HEK293 (cell line): Measurements from ENCODE around the gene PPOX.

Experiments
- CTCF ChIA-PET: fragments of 350-600 bp; formaldehyde crosslinking; extraction: SDS; loops from one replicate; lab custom pipeline; 2021; ENCODE audit warnings: antibody characterized with exemption; lab: Yijun Ruan, JAX
- POLR2A ChIA-PET: fragments of 300-600 bp; formaldehyde crosslinking; extraction: SDS; loops from one replicate; lab custom pipeline; 2020; ENCODE audit warnings: antibody characterized with exemption, inconsistent platforms; lab: Yijun Ruan, JAX
- H3K27ac ChIP-seq: fragments of 200-500 bp; sonication (Bioruptor generic); 2 replicates; pipeline ENCODE4 v1.5.1; 2014; ENCODE audit warnings: low read depth, low read length, control low read depth, inconsistent platforms; ENCODE audit errors: extremely low read depth
- H3K36me3 ChIP-seq, 2 experiments: fragments of 200-500 bp in 1 of 2; sonication (Bioruptor generic) in 1 of 2; 1 replicate in 1 of 2; 2 replicates in 1 of 2; pipeline ENCODE4 v1.5.1; 2014 to 2017; ENCODE audit warnings: inconsistent platforms in 2 of 2, low read length in 2 of 2; ENCODE audit not compliant: control insufficient read depth in 2 of 2, insufficient read depth in 1 of 2
- H3K4me1 ChIP-seq: fragments of 200-500 bp; sonication (Bioruptor generic); 2 replicates; pipeline ENCODE4 v1.5.1; 2014; ENCODE audit warnings: mild to moderate bottlenecking, low read length, inconsistent platforms; ENCODE audit not compliant: control insufficient read depth, insufficient read depth
- H3K4me3 ChIP-seq: 2 replicates; pipeline ENCODE4 v1.5.1; 2011; ENCODE audit warnings: low read depth, mild to moderate bottlenecking, control low read depth, low read length, moderate library complexity
- H3K9me3 ChIP-seq: fragments of 200-500 bp; sonication (Bioruptor generic); 2 replicates; pipeline ENCODE4 v1.5.1; 2014; ENCODE audit warnings: low read depth, low read length, inconsistent platforms; ENCODE audit not compliant: control insufficient read depth, insufficient read depth
- HOXC10 ChIP-seq: sonication (generic); formaldehyde crosslinking; IDR thresholded peaks from 2 replicates; pipeline ENCODE4 v1.8.1; 2023; ENCODE audit warnings: mild to moderate bottlenecking, missing genetic modification reagents
- MZF1 ChIP-seq: fragments of 450-650 bp; formaldehyde crosslinking; IDR thresholded peaks from 2 replicates; pipeline ENCODE4 v1.5.1; 2017; ENCODE audit warnings: missing biosample characterization, missing genetic modification characterization, borderline replicate concordance
- RBAK ChIP-seq: fragments of 450-650 bp; formaldehyde crosslinking; IDR thresholded peaks from 2 replicates; pipeline ENCODE4 v1.5.1; 2016; ENCODE audit warnings: missing biosample characterization, missing genetic modification characterization
- ZBTB21 ChIP-seq: fragments of 450-650 bp; formaldehyde crosslinking; IDR thresholded peaks from 2 replicates; pipeline ENCODE4 v1.5.1; 2017; ENCODE audit warnings: missing biosample characterization, missing genetic modification characterization
- ZBTB7A ChIP-seq: fragments of 450-650 bp; formaldehyde crosslinking; IDR thresholded peaks from 2 replicates; pipeline ENCODE4 v1.5.1; 2016; ENCODE audit warnings: low read depth, missing biosample characterization, missing genetic modification characterization
- ZFHX2 ChIP-seq: fragments of 450-650 bp; formaldehyde crosslinking; conservative IDR thresholded peaks from 2 replicates; pipeline ENCODE4 v1.5.1; 2016; ENCODE audit warnings: missing biosample characterization, missing genetic modification characterization
- ZFP41 ChIP-seq: fragments of 450-650 bp; formaldehyde crosslinking; IDR thresholded peaks from 2 replicates; pipeline ENCODE4 v1.5.1; 2016; ENCODE audit warnings: missing biosample characterization, missing genetic modification characterization, borderline replicate concordance
- ZNF175 ChIP-seq: fragments of 450-650 bp; formaldehyde crosslinking; IDR thresholded peaks from 2 replicates; pipeline ENCODE4 v1.5.1; 2016; ENCODE audit warnings: missing biosample characterization, missing genetic modification characterization
- ZNF2 ChIP-seq: fragments of 450-650 bp; formaldehyde crosslinking; IDR thresholded peaks from 2 replicates; pipeline ENCODE4 v1.5.1; 2016; ENCODE audit warnings: missing biosample characterization, missing genetic modification characterization
- ZNF221 ChIP-seq: fragments of 450-650 bp; formaldehyde crosslinking; IDR thresholded peaks from 2 replicates; pipeline ENCODE4 v1.5.1; 2017; ENCODE audit warnings: missing biosample characterization, missing genetic modification characterization, borderline replicate concordance
- ZNF24 ChIP-seq: fragments of 450-650 bp; formaldehyde crosslinking; IDR thresholded peaks from 2 replicates; pipeline ENCODE4 v1.5.1; 2016; ENCODE audit warnings: missing biosample characterization, missing genetic modification characterization
- ZNF335 ChIP-seq: fragments of 450-650 bp; formaldehyde crosslinking; conservative IDR thresholded peaks from 2 replicates; pipeline ENCODE4 v1.5.1; 2016; ENCODE audit warnings: missing biosample characterization, missing genetic modification characterization
- ZNF350 ChIP-seq: fragments of 450-650 bp; formaldehyde crosslinking; IDR thresholded peaks from 2 replicates; pipeline ENCODE4 v1.5.0; 2017; ENCODE audit warnings: missing biosample characterization, mild to moderate bottlenecking, missing genetic modification characterization
- ZNF404 ChIP-seq: fragments of 450-650 bp; formaldehyde crosslinking; IDR thresholded peaks from 2 replicates; pipeline ENCODE4 v1.5.1; 2017; ENCODE audit warnings: missing biosample characterization, missing genetic modification characterization
- ZNF423 ChIP-seq: fragments of 450-650 bp; formaldehyde crosslinking; IDR thresholded peaks from 2 replicates; pipeline ENCODE4 v1.5.1; 2016; ENCODE audit warnings: missing biosample characterization, missing genetic modification characterization
- ZNF529 ChIP-seq: fragments of 450-650 bp; formaldehyde crosslinking; IDR thresholded peaks from 2 replicates; pipeline ENCODE4 v1.5.1; 2017; ENCODE audit warnings: missing genetic modification characterization, missing biosample characterization; ENCODE audit not compliant: insufficient replicate concordance
- ZNF654 ChIP-seq: fragments of 450-650 bp; formaldehyde crosslinking; IDR thresholded peaks from 2 replicates; pipeline ENCODE4 v1.5.1; 2016; ENCODE audit warnings: low read depth, missing biosample characterization, missing genetic modification characterization
- ZNF660 ChIP-seq: fragments of 450-650 bp; IDR thresholded peaks from 2 replicates; pipeline ENCODE4 v1.5.1; 2018; ENCODE audit warnings: missing biosample characterization, mild to moderate bottlenecking, missing genetic modification characterization
- ZNF707 ChIP-seq: fragments of 450-650 bp; formaldehyde crosslinking; IDR thresholded peaks from 2 replicates; pipeline ENCODE4 v1.5.1; 2016; ENCODE audit warnings: missing biosample characterization, missing genetic modification characterization
- ZSCAN16 ChIP-seq: fragments of 450-650 bp; formaldehyde crosslinking; IDR thresholded peaks from 2 replicates; pipeline ENCODE4 v1.5.1; 2016; ENCODE audit warnings: missing biosample characterization, missing genetic modification characterization
- ZXDB ChIP-seq: fragments of 450-650 bp; formaldehyde crosslinking; IDR thresholded peaks from 2 replicates; pipeline ENCODE4 v1.5.1; 2016; ENCODE audit warnings: missing biosample characterization, missing genetic modification characterization
- TF ChIP-seq, protein P1 (sequence below): fragments of 450-650 bp; formaldehyde crosslinking; conservative IDR thresholded peaks from 2 replicates; pipeline ENCODE4 v1.5.1; 2016; ENCODE audit warnings: low read depth, missing biosample characterization, missing genetic modification characterization
- TF ChIP-seq, protein P2 (sequence below): fragments of 450-650 bp; formaldehyde crosslinking; conservative IDR thresholded peaks from 2 replicates; pipeline ENCODE4 v1.5.1; 2016; ENCODE audit warnings: low read depth, missing biosample characterization, missing genetic modification characterization
- TF ChIP-seq, protein P3 (sequence below): fragments of 450-650 bp; formaldehyde crosslinking; IDR thresholded peaks from 2 replicates; pipeline ENCODE4 v1.5.1; 2016; ENCODE audit warnings: missing biosample characterization, missing genetic modification characterization
- TF ChIP-seq, protein P4 (sequence below): fragments of 450-650 bp; formaldehyde crosslinking; optimal IDR thresholded peaks from 2 replicates; pipeline ENCODE3; 2016; ENCODE audit warnings: missing biosample characterization, mild to moderate bottlenecking, missing genetic modification characterization

Gene PPOX

DNA sequence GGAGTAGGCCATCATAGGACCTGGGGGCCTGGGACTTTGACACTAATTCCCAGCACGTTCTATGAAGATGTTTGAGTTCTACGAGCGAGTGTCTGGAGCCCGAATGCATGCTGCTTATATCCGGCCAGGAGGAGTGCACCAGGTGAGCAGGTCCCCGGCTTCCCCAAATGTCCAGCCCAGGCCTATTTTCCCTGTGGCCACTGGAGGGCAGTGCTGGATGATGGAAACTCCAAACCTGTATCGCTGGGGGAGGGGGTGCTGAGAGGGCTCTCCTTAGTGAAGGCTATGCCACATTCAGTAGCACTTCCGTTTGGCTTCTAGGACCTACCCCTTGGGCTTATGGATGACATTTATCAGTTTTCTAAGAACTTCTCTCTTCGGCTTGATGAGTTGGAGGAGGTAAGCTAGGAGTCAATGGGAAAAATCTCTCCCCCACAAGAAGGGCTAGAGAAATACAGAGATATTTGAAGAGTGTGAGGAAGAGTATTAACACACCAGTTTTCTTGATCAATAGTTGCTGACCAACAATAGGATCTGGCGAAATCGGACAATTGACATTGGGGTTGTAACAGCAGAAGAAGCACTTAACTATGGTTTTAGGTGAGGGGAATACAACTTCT is 43.7 kb downstream of the PPOX start:
- Histone ChIP-seq H3K27ac (no peak overlapping the region), H3K9me3 (no peaks in the 10 kb centered on the region), H3K4me3 (no peak overlapping the region), H3K36me3 (peaks cover 48 to 90% of the 10 kb centered on the region in 2 experiments), H3K4me1 (no peaks in the 10 kb centered on the region)
- CTCF ChIA-PET, result interaction anchor here (0.6 to 6.8 kb wide), 16 partner anchors 7 to 987 kb away, joined by 3 to 82 read pairs (median 6); partner anchors contain the start of genes APOA2 and TOMM40L
- POLR2A ChIA-PET, result no interaction called here
- no peak for TF ChIP-seq ZBTB7A (tag by site-specific recombination)
- TF ChIP-seq, protein P1, sequence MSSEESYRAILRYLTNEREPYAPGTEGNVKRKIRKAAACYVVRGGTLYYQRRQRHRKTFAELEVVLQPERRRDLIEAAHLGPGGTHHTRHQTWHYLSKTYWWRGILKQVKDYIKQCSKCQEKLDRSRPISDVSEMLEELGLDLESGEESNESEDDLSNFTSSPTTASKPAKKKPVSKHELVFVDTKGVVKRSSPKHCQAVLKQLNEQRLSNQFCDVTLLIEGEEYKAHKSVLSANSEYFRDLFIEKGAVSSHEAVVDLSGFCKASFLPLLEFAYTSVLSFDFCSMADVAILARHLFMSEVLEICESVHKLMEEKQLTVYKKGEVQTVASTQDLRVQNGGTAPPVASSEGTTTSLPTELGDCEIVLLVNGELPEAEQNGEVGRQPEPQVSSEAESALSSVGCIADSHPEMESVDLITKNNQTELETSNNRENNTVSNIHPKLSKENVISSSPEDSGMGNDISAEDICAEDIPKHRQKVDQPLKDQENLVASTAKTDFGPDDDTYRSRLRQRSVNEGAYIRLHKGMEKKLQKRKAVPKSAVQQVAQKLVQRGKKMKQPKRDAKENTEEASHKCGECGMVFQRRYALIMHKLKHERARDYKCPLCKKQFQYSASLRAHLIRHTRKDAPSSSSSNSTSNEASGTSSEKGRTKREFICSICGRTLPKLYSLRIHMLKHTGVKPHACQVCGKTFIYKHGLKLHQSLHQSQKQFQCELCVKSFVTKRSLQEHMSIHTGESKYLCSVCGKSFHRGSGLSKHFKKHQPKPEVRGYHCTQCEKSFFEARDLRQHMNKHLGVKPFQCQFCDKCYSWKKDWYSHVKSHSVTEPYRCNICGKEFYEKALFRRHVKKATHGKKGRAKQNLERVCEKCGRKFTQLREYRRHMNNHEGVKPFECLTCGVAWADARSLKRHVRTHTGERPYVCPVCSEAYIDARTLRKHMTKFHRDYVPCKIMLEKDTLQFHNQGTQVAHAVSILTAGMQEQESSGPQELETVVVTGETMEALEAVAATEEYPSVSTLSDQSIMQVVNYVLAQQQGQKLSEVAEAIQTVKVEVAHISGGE, result peak; percentile 90
- TF ChIP-seq, protein P2, sequence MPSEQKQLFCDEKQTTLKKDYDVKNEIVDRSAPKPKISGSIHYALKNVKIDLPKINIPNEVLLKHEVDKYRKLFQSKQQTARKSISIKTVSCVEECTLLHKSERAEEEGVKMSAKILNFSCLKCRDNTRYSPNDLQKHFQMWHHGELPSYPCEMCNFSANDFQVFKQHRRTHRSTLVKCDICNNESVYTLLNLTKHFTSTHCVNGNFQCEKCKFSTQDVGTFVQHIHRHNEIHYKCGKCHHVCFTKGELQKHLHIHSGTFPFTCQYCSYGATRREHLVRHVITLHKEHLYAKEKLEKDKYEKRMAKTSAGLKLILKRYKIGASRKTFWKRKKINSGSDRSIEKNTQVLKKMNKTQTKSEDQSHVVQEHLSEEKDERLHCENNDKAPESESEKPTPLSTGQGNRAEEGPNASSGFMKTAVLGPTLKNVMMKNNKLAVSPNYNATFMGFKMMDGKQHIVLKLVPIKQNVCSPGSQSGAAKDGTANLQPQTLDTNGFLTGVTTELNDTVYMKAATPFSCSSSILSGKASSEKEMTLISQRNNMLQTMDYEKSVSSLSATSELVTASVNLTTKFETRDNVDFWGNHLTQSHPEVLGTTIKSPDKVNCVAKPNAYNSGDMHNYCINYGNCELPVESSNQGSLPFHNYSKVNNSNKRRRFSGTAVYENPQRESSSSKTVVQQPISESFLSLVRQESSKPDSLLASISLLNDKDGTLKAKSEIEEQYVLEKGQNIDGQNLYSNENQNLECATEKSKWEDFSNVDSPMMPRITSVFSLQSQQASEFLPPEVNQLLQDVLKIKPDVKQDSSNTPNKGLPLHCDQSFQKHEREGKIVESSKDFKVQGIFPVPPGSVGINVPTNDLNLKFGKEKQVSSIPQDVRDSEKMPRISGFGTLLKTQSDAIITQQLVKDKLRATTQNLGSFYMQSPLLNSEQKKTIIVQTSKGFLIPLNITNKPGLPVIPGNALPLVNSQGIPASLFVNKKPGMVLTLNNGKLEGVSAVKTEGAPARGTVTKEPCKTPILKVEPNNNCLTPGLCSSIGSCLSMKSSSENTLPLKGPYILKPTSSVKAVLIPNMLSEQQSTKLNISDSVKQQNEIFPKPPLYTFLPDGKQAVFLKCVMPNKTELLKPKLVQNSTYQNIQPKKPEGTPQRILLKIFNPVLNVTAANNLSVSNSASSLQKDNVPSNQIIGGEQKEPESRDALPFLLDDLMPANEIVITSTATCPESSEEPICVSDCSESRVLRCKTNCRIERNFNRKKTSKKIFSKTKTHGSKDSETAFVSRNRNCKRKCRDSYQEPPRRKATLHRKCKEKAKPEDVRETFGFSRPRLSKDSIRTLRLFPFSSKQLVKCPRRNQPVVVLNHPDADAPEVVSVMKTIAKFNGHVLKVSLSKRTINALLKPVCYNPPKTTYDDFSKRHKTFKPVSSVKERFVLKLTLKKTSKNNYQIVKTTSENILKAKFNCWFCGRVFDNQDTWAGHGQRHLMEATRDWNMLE (tag by site-specific recombination), result no peak
- TF ChIP-seq ZBTB21 (tag by site-specific recombination), result no peak
- no peak for TF ChIP-seq ZNF350
- no peak for TF ChIP-seq ZNF175 (tag by site-specific recombination)
- no peak for TF ChIP-seq RBAK
- TF ChIP-seq, protein P3, sequence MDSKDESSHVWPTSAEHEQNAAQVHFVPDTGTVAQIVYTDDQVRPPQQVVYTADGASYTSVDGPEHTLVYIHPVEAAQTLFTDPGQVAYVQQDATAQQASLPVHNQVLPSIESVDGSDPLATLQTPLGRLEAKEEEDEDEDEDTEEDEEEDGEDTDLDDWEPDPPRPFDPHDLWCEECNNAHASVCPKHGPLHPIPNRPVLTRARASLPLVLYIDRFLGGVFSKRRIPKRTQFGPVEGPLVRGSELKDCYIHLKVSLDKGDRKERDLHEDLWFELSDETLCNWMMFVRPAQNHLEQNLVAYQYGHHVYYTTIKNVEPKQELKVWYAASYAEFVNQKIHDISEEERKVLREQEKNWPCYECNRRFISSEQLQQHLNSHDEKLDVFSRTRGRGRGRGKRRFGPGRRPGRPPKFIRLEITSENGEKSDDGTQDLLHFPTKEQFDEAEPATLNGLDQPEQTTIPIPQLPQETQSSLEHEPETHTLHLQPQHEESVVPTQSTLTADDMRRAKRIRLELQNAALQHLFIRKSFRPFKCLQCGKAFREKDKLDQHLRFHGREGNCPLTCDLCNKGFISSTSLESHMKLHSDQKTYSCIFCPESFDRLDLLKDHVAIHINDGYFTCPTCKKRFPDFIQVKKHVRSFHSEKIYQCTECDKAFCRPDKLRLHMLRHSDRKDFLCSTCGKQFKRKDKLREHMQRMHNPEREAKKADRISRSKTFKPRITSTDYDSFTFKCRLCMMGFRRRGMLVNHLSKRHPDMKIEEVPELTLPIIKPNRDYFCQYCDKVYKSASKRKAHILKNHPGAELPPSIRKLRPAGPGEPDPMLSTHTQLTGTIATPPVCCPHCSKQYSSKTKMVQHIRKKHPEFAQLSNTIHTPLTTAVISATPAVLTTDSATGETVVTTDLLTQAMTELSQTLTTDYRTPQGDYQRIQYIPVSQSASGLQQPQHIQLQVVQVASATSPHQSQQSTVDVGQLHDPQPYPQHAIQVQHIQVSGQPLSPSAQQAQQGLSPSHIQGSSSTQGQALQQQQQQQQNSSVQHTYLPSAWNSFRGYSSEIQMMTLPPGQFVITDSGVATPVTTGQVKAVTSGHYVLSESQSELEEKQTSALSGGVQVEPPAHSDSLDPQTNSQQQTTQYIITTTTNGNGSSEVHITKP, result 0 out of 2 replicates have a peak, but pooled peaks have one; percentile 12
- no peak for TF ChIP-seq ZSCAN16
- TF ChIP-seq ZXDB, result no peak
- TF ChIP-seq ZNF529 (tag by site-specific recombination), result no peak
- no peak for TF ChIP-seq ZFP41 (tag by site-specific recombination)
- TF ChIP-seq ZNF404 (tag by site-specific recombination), result no peak
- peak; percentile 81 for TF ChIP-seq ZNF2 (tag by site-specific recombination)
- TF ChIP-seq ZNF660 (tag by site-specific recombination), result peak; percentile 44; the same call in 1 of the 2 replicates
- TF ChIP-seq, protein P4, sequence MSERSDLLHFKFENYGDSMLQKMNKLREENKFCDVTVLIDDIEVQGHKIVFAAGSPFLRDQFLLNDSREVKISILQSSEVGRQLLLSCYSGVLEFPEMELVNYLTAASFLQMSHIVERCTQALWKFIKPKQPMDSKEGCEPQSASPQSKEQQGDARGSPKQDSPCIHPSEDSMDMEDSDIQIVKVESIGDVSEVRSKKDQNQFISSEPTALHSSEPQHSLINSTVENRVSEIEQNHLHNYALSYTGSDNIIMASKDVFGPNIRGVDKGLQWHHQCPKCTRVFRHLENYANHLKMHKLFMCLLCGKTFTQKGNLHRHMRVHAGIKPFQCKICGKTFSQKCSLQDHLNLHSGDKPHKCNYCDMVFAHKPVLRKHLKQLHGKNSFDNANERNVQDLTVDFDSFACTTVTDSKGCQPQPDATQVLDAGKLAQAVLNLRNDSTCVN (tag by site-specific recombination), result no peak
- peak; percentile 84 for TF ChIP-seq ZNF654 (tag by site-specific recombination)
- no peak for TF ChIP-seq ZFHX2 (tag by site-specific recombination)
- TF ChIP-seq ZNF423 (tag by site-specific recombination), result no peak
- TF ChIP-seq ZNF221 (tag by site-specific recombination), result no peak
- no peak for TF ChIP-seq HOXC10 (CRISPR knock-in tag)
- no peak for TF ChIP-seq ZNF24 (tag by site-specific recombination)
- TF ChIP-seq MZF1 (tag by site-specific recombination), result no peak
- TF ChIP-seq ZNF335 (tag by site-specific recombination), result no peak
- TF ChIP-seq ZNF707 (tag by site-specific recombination), result no peak
